UCSD-AML1 (cell line): ENCODE measurements around the gene C4orf33.
"Not testable (repeated sequence)": the region's sequence is repeated elsewhere in the genome, so short reads cannot be mapped to it uniquely, and the experiment has no call there.

ENCODE experiments used
- DNase-seq: peaks from one replicate; lab custom pipeline; 2025; ENCODE audit not compliant: unreplicated experiment; lab: John Stamatoyannopoulos, UW

Gene C4orf33

GRCh38 chr4:129126614-129127013 lies 30.7 kb downstream of the C4orf33 start:
- DNase-seq, result not testable (repeated sequence)

- no peak for DNase-seq
These were observed 33.2 kb downstream of the C4orf33 start for GRCh38 chr4:129129143-129129542.

GRCh38 chr4:129131343-129131742 lies 35.4 kb downstream of the C4orf33 start:
- no peak for DNase-seq

GRCh38 chr4:129136433-129136832 lies 40.5 kb downstream of the C4orf33 start:
- DNase-seq, result no peak

- no peak for DNase-seq
These were observed 43.0 kb downstream of the C4orf33 start for GRCh38 chr4:129138810-129139496.

- DNase-seq, result no peak
These were observed 44.6 kb downstream of the C4orf33 start for GRCh38 chr4:129140521-129140920.

GRCh38 chr4:129143359-129143758 lies 47.4 kb downstream of the C4orf33 start:
- DNase-seq, result no peak

- no peak for DNase-seq
These were observed 48.8 kb downstream of the C4orf33 start for GRCh38 chr4:129144755-129145206.

- no peak for DNase-seq
These were observed 49.3 kb downstream of the C4orf33 start for GRCh38 chr4:129145222-129145730.

GRCh38 chr4:129146639-129147038 lies 50.7 kb downstream of the C4orf33 start:
- no peak for DNase-seq

GRCh38 chr4:129148892-129149291 lies 52.9 kb downstream of the C4orf33 start:
- no peak for DNase-seq

- DNase-seq, result no peak
These were observed 54.0 kb downstream of the C4orf33 start for GRCh38 chr4:129149906-129150305.

- DNase-seq, result no peak
These were observed 56.4 kb downstream of the C4orf33 start for GRCh38 chr4:129152350-129152749.

- no peak for DNase-seq
These were observed 57.7 kb downstream of the C4orf33 start for GRCh38 chr4:129153700-129154099.

GRCh38 chr4:129162450-129162849 lies 66.5 kb downstream of the C4orf33 start:
- DNase-seq, result no peak

GRCh38 chr4:129163427-129163826 lies 67.5 kb downstream of the C4orf33 start:
- DNase-seq, result no peak

- DNase-seq, result no peak
These were observed 68.3 kb downstream of the C4orf33 start for GRCh38 chr4:129164243-129164642.
